T-cell (primary cell): ENCODE measurements around the gene CHMP2A. TPM values are rescaled to one million over a fixed set of nuclear protein-coding genes. Genes with fewer than 3 reads are reported as not detected.
A peak's percentile ranks its signal among the peaks of the same experiment; 100 is the strongest.

Source experiments
- ATAC-seq, 4 experiments: fragments of 200-7000 bp in 3 of 4; fragments of 150-1000 bp in 1 of 4; cut with Tn5 transposase; replicated peaks in 1 of 4; 1 replicate in 3 of 4; 2 replicates in 1 of 4; pipeline ENCODE4 v1.10.0; 2021; ENCODE audit warnings: moderate library complexity in 3 of 4, mild to moderate bottlenecking in 2 of 4, moderate number of reproducible peaks in 1 of 4
- CTCF ChIA-PET, 2 donors: fragments of 300-600 bp; sonication (Branson Sonifier 250); formaldehyde crosslinking; loops; one replicate each; lab custom pipeline; 2022; ENCODE audit warnings: antibody characterized with exemption in 2 of 2; lab: Charles Lee
- POLR2A ChIA-PET, 2 donors: fragments of 300-600 bp; sonication (Branson Sonifier 250); formaldehyde crosslinking; loops; one replicate each; lab custom pipeline; 2022; ENCODE audit warnings: antibody characterized with exemption in 2 of 2; lab: Charles Lee
- DNase-seq, 35 experiments: peaks; one replicate each; pipeline versions ENCODE4 v3.0.0 to v3.0.0-alpha.2; 2013 to 2023
- H3K27ac ChIP-seq: one replicate; pipeline ENCODE4 v1.5.1; 2013; ENCODE audit warnings: low read length
- H3K27me3 ChIP-seq, 2 experiments: replicated peaks in 1 of 2; 1 replicate in 1 of 2; 2 replicates in 1 of 2; pipeline versions ENCODE4 v1.6.1 to v1.7.0; 2013; ENCODE audit warnings: low read length in 1 of 2, mixed read lengths in 1 of 2; ENCODE audit not compliant: control insufficient read depth in 2 of 2, insufficient read depth in 2 of 2; ENCODE audit errors: extremely low read depth in 1 of 2
- H3K36me3 ChIP-seq, 2 donors: 1 replicate in 1 of 2; 2 replicates in 1 of 2; pipeline versions ENCODE4 v1.6.1 to v1.7.0; 2013; ENCODE audit warnings: low read length in 1 of 2; ENCODE audit not compliant: control insufficient read depth in 2 of 2, insufficient read depth in 1 of 2; ENCODE audit errors: extremely low read depth in 1 of 2
- H3K4me1 ChIP-seq, 2 experiments: 1 replicate in 1 of 2; 2 replicates in 1 of 2; pipeline versions ENCODE4 v1.6.1 to v1.7.0; 2013; ENCODE audit warnings: low read length in 2 of 2, mixed read lengths in 1 of 2; ENCODE audit not compliant: insufficient read depth in 2 of 2, control insufficient read depth in 1 of 2; ENCODE audit errors: extremely low read depth in 1 of 2
- H3K4me3 ChIP-seq, 2 donors: 1 replicate in 1 of 2; 2 replicates in 1 of 2; pipeline versions ENCODE4 v1.5.1 to v1.7.0; 2013; ENCODE audit warnings: mild to moderate bottlenecking in 2 of 2, low read length in 1 of 2, moderate library complexity in 1 of 2; ENCODE audit not compliant: control insufficient read depth in 1 of 2; ENCODE audit errors: extremely low read depth in 1 of 2
- H3K9me3 ChIP-seq: 2 replicates; pipeline ENCODE4 v1.7.0; 2013
- H3K27ac Mint-ChIP-seq, 2 donors: one replicate each; pipeline ENCODE4 v1.8.0; 2020 to 2021; ENCODE audit warnings: mild to moderate bottlenecking in 2 of 2, mixed read lengths in 2 of 2
- H3K27me3 Mint-ChIP-seq, 2 donors: one replicate each; pipeline ENCODE4 v1.8.0; 2021 to 2022; ENCODE audit warnings: mixed read lengths in 2 of 2
- H3K36me3 Mint-ChIP-seq: one replicate; pipeline ENCODE4 v1.8.0; 2021; ENCODE audit warnings: mixed read lengths
- H3K4me1 Mint-ChIP-seq, 3 donors: one replicate each; pipeline ENCODE4 v1.8.0; 2020 to 2022; ENCODE audit warnings: mixed read lengths in 3 of 3, mild to moderate bottlenecking in 1 of 3
- H3K4me3 Mint-ChIP-seq, 3 donors: one replicate each; pipeline ENCODE4 v1.8.0; 2020 to 2022; ENCODE audit warnings: mild to moderate bottlenecking in 3 of 3, mixed read lengths in 3 of 3, moderate library complexity in 3 of 3
- H3K9me3 Mint-ChIP-seq, 3 donors: one replicate each; pipeline ENCODE4 v1.8.0; 2020 to 2022; ENCODE audit warnings: mixed read lengths in 3 of 3
- WGBS: methylation state at CpG from one replicate; pipeline ENCODE4 v1.1.5; 2013; ENCODE audit warnings: missing lambda C conversion rate; ENCODE audit not compliant: insufficient coverage; 5-methylcytosine and 5-hydroxymethylcytosine counted together
- total RNA-seq, 35 experiments: library from RNA in 6 of 35; stranded (reverse) in 6 of 35; fragments of 120-200 nt in 1 of 35; gene quantifications; one replicate each; pipeline versions ENCODE4 v1.2.1 to v1.2.4 and lab custom pipeline; 2013 to 2026

CHMP2A gene
- total RNA-seq, 5 donors from 2014 or later (not counting 1 experiment from before 2014, with no cell fraction given): 61.5 to 82.9 (median 79.3) TPM

DNA sequence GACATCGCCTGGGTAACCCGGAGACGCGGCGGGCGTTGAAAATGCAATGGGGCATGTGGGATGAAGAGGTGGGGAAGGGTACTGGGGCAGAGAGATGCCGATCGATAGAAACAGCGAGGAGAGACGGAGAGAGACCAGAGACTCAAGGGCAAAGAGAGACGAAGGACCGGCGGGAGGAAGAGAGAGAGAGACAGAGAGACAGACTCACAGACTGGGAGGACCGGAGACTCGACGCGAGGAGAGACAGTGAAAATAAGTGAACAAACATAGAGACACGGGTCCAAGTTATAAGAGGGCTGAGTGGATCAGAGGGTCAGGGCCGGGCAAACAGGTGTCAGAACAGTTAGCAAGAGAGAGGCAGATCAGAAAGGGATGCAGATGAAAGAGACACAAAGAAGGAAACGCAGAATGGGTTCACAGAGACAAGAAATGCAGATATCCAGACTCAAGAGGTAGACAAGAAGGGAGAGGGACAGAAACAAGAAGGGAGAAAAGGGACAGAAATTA, 18.8 kb upstream of the CHMP2A start:
- ATAC-seq: no peak
- no peaks in the 10 kb centered on the region for H3K9me3 Mint-ChIP-seq
- peaks cover 35 to 40% (median 37%) of the 10 kb centered on the region in 3 donors for H3K4me1 Mint-ChIP-seq
- peaks cover 0 to 7% of the 10 kb centered on the region in 2 donors for H3K36me3 ChIP-seq
- H3K27me3 Mint-ChIP-seq: no peaks in the 10 kb centered on the region
- H3K36me3 Mint-ChIP-seq: peaks cover 3% of the 10 kb centered on the region
- peak overlapping the region; percentile 99 for H3K27ac ChIP-seq
- CTCF ChIA-PET: no interaction called here
- peak overlapping the region; percentile 100 for H3K27ac Mint-ChIP-seq
- H3K4me3 ChIP-seq: peak overlapping the region; percentile 56 to 79
- no peaks in the 10 kb centered on the region for H3K9me3 ChIP-seq
- H3K27me3 ChIP-seq: no peaks in the 10 kb centered on the region
- POLR2A ChIA-PET: no interaction called here
- DNase-seq: no peak
- 2% methylated on average over 19 of the region's 20 CpGs for WGBS
- H3K4me1 ChIP-seq: peaks cover 12 to 46% of the 10 kb centered on the region in 2 experiments
- H3K4me3 Mint-ChIP-seq: peak overlapping the region; percentile 93 to 97 (median 97)

DNA sequence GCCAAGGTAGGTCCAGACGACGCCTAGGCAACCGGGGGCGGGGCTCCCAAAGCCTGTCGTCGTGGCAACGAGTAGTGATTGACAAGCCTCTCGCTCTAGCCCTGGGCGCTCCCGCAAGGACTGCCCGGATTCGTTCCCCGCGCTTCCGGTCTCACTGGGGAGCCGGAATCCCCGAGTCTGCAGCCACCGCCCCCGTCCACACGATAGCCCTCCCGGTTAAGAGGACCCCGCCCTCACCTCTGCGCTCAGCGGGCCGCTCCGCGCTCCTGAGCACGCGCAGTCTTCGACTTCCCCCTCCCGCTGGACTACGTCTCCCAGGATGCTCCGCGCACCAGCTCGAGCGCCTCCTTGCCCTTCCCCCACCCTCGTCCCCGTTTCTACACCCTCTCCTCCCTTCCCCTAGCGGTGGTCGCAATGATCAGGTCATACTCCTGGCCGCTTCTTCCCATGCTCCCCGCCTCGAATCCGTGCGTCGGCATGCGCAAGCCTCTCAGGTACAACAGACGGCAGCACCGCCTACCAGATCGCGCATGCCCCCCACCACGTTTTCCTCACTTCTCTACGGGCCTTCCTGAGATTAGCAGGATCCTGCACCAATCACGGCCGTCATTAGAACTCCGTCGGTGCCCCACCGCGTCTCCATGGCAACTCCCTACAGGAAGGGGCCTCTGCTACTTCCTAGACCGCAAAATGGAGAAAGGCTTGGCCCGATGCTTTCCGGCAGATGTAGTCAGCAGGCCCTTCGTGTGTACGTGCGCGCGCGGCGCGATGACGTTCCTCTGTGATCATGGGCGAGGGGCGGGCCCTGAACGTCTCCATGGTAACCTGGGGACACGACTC, 18.1 kb upstream of the CHMP2A start, which contains the start of gene MZF1:
MZF1 (minus strand) TSS at position 518 of the 840 bp plus-strand sequence. CDS start 1,946 bp downstream, outside the sequence.
- Mint-ChIP-seq H3K4me1 (peaks cover 32 to 42% (median 33%) of the 10 kb centered on the region in 3 donors), H3K27ac (peak within 1 kb of the TSS; percentile 100), H3K4me3 (peak within 1 kb of the TSS; percentile 93 to 97 (median 97)), H3K27me3 (no peaks in the 10 kb centered on the region), H3K36me3 (peaks cover 5% of the 10 kb centered on the region), H3K9me3 (no peaks in the 10 kb centered on the region)
- under 1% methylated on average over 73 of the region's 75 CpGs for WGBS
- peak within 1 kb of the TSS; percentile 79 to 84 for H3K4me3 ChIP-seq
- no peaks in the 10 kb centered on the region for H3K27me3 ChIP-seq
- POLR2A ChIA-PET: interaction anchor here in 1 of 2 donors (0.5 kb wide), 1 partner anchor 20 kb away, joined by 6 read pairs; no protein-coding TSS in a partner anchor
- H3K9me3 ChIP-seq: no peaks in the 10 kb centered on the region
- peak within 1 kb of the TSS; percentile 99 for H3K27ac ChIP-seq
- peak; percentile 99 to 100 (median 100) for DNase-seq
- CTCF ChIA-PET: no interaction called here
- H3K4me1 ChIP-seq: peaks cover 12 to 46% of the 10 kb centered on the region in 2 experiments
- peak; percentile 75 to 79 (median 78) for ATAC-seq
- peaks cover 0 to 7% of the 10 kb centered on the region in 2 donors for H3K36me3 ChIP-seq

GRCh38 chr19:58572026-58572817, 17.3 kb upstream of the CHMP2A start:
- peaks cover under 1 to 8% of the 10 kb centered on the region in 2 donors for H3K36me3 ChIP-seq
- peak overlapping the region; percentile 99 for H3K27ac ChIP-seq
- Mint-ChIP-seq H3K4me1 (peaks cover 30 to 35% (median 30%) of the 10 kb centered on the region in 3 donors), H3K27ac (peak overlapping the region; percentile 100), H3K27me3 (no peaks in the 10 kb centered on the region), H3K4me3 (peak overlapping the region; percentile 93 to 97 (median 97)), H3K9me3 (no peaks in the 10 kb centered on the region), H3K36me3 (peaks cover 6% of the 10 kb centered on the region)
- WGBS: 38% methylated on average over 21 of the region's 24 CpGs
- no peak for ATAC-seq
- H3K9me3 ChIP-seq: no peaks in the 10 kb centered on the region
- no peaks in the 10 kb centered on the region for H3K27me3 ChIP-seq
- POLR2A ChIA-PET: interaction anchor here (0.5 to 0.6 kb wide), 3 partner anchors 19 to 34 kb away, joined by 3 to 6 read pairs (median 4); no protein-coding TSS in a partner anchor
- CTCF ChIA-PET: no interaction called here
- H3K4me3 ChIP-seq: peak overlapping the region; percentile 79 to 84
- peak in 3 of 35 experiments; percentile 2 to 23 (median 11) for DNase-seq
- H3K4me1 ChIP-seq: peaks cover 12 to 42% of the 10 kb centered on the region in 2 experiments

DNA sequence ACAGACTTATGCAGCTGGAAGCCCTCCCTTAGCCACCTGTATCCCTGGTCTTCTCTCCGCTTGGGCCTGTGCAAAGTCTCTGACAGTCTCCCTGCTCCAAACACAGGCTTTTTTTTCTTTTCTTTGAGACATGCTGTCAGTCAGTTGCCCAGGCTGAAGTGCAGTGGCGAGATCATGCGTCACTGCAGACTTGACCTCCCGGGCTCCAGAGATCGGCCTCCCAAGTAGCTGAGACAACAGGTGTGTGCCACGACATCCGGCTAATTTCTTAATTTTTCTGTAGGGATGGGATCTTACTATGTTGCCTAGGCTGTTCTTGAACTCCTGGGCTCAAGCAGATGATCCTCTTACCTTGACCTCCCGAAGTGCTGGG, 16.7 kb upstream of the CHMP2A start:
- H3K36me3 Mint-ChIP-seq: peaks cover 6% of the 10 kb centered on the region
- H3K4me1 ChIP-seq: peaks cover 12 to 42% of the 10 kb centered on the region in 2 experiments
- DNase-seq (peak in 1 of 35 experiments; percentile 23), ATAC-seq (no peak)
- no peaks in the 10 kb centered on the region for H3K27me3 ChIP-seq
- H3K4me3 ChIP-seq: no peak overlapping the region
- H3K27ac ChIP-seq: no peak overlapping the region
- H3K36me3 ChIP-seq: peaks cover 5 to 12% of the 10 kb centered on the region in 2 donors
- WGBS: 95% methylated on average over 7 of the region's 8 CpGs
- H3K9me3 ChIP-seq: no peaks in the 10 kb centered on the region
- POLR2A ChIA-PET: interaction anchor here in 1 of 2 donors (0.6 kb wide), 2 partner anchors 21 to 34 kb away, joined by 3 to 4 read pairs; no protein-coding TSS in a partner anchor
- peak overlapping the region; percentile 100 for H3K27ac Mint-ChIP-seq
- CTCF ChIA-PET: no interaction called here
- H3K9me3 Mint-ChIP-seq: no peaks in the 10 kb centered on the region
- H3K27me3 Mint-ChIP-seq: no peaks in the 10 kb centered on the region
- H3K4me3 Mint-ChIP-seq: peak overlapping the region in 2 of 3 donors; percentile 93 to 97
- H3K4me1 Mint-ChIP-seq: peaks cover 30 to 35% (median 30%) of the 10 kb centered on the region in 3 donors

- Histone ChIP-seq H3K4me1 (peaks cover 11 to 40% of the 10 kb centered on the region in 2 experiments), H3K4me3 (no peak overlapping the region), H3K27me3 (no peaks in the 10 kb centered on the region), H3K27ac (no peak overlapping the region), H3K36me3 (peaks cover 5 to 12% of the 10 kb centered on the region in 2 donors), H3K9me3 (no peaks in the 10 kb centered on the region)
- ATAC-seq (no peak), DNase-seq (peak in 2 of 35 experiments; percentile 5 to 20)
- WGBS: 94% methylated on average over 17 of the region's 25 CpGs
- POLR2A ChIA-PET: interaction anchor here in 1 of 2 donors (0.6 kb wide), 1 partner anchor 33 kb away, joined by 4 read pairs; no protein-coding TSS in a partner anchor
- Mint-ChIP-seq H3K4me3 (no peak overlapping the region), H3K27ac (no peak overlapping the region), H3K4me1 (peaks cover 28 to 34% (median 29%) of the 10 kb centered on the region in 3 donors), H3K27me3 (no peaks in the 10 kb centered on the region), H3K9me3 (no peaks in the 10 kb centered on the region), H3K36me3 (peaks cover 6% of the 10 kb centered on the region)
- CTCF ChIA-PET: no interaction called here
Observed at GRCh38 chr19:58570770-58571574, 16.1 kb upstream of the CHMP2A start.
